Suprapubic skin (tissue), 4 donors: ENCODE data around the gene PCNX2. TPM values are rescaled to one million over a fixed set of nuclear protein-coding genes. Genes with fewer than 3 reads are reported as not detected.
"Not testable (repeated sequence)": the region's sequence is repeated elsewhere in the genome, so short reads cannot be mapped to it uniquely, and the experiment has no call there.

Experiments
- DNase-seq, 2 donors: peaks; one replicate each; pipeline ENCODE4 v3.0.0-alpha.2; 2019; ENCODE audit warnings: low spot score in 2 of 2
- H3K27ac ChIP-seq: fragments of 200-600 bp; sonication (generic); one replicate; pipeline ENCODE4 v1.5.1; 2019
- H3K27me3 ChIP-seq: fragments of 200-600 bp; sonication (generic); one replicate; pipeline ENCODE4 v1.5.1; 2019
- H3K36me3 ChIP-seq: fragments of 200-600 bp; sonication (generic); one replicate; pipeline ENCODE4 v1.5.1; 2019
- H3K4me1 ChIP-seq: fragments of 200-600 bp; sonication (generic); one replicate; pipeline ENCODE4 v1.5.1; 2019
- H3K4me3 ChIP-seq: fragments of 200-600 bp; sonication (generic); one replicate; pipeline ENCODE4 v1.5.1; 2019; ENCODE audit warnings: mild to moderate bottlenecking
- H3K9me3 ChIP-seq: fragments of 200-600 bp; sonication (generic); one replicate; pipeline ENCODE4 v1.5.1; 2019
- CTCF ChIP-seq, 2 donors: fragments of 200-600 bp in 1 of 2; fragments of 450-650 bp in 1 of 2; sonication (generic) in 1 of 2; IDR thresholded peaks; one replicate each; pipeline ENCODE4 v1.5.1; 2016 to 2019; ENCODE audit warnings: antibody characterized with exemption in 2 of 2, mild to moderate bottlenecking in 1 of 2, moderate library complexity in 1 of 2
- EP300 ChIP-seq: sonication (generic); formaldehyde crosslinking; IDR thresholded peaks from one replicate; pipeline ENCODE4 v1.6.1; 2017; ENCODE audit warnings: antibody characterized with exemption
- POLR2A ChIP-seq, 2 donors: fragments of 450-650 bp; IDR thresholded peaks; one replicate each; pipeline ENCODE4 v1.6.1; 2017; ENCODE audit warnings: antibody characterized with exemption in 2 of 2, mild to moderate bottlenecking in 2 of 2, moderate library complexity in 2 of 2
- POLR2AphosphoS5 ChIP-seq, 3 donors: sonication (generic); formaldehyde crosslinking; IDR thresholded peaks; one replicate each; pipeline ENCODE4 v1.6.1; 2017; ENCODE audit warnings: antibody characterized with exemption in 3 of 3
- WGBS: methylation state at CpG from one replicate; pipeline ENCODE4 v1.1.5; 2018; 5-methylcytosine and 5-hydroxymethylcytosine counted together
- total RNA-seq, 4 donors: library from RNA; depleted of rRNA; stranded (reverse); fragments of >200 nt; gene quantifications; one replicate each; pipeline ENCODE4 v1.1.0, GENCODE V29; 2016

The PCNX2 gene
- total RNA-seq, 4 donors from 2014 or later: 8.9 to 21.4 (median 14.3) TPM

GRCh38 chr1:233085566-233085965, 210.0 kb downstream of the PCNX2 start:
- peaks cover 3% of the 10 kb centered on the region for H3K4me1 ChIP-seq
- TF ChIP-seq POLR2A (IDR thresholded peaks at IDR 0.05): no peak
- no peak for TF ChIP-seq POLR2AphosphoS5 (IDR thresholded peaks at IDR 0.05)
- TF ChIP-seq CTCF (IDR thresholded peaks at IDR 0.05): no peak
- TF ChIP-seq EP300: no peak
- H3K27ac ChIP-seq: no peak overlapping the region
- H3K4me3 ChIP-seq: no peak overlapping the region
- no peaks in the 10 kb centered on the region for H3K36me3 ChIP-seq
- DNase-seq: no peak
- no peaks in the 10 kb centered on the region for H3K27me3 ChIP-seq
- no peaks in the 10 kb centered on the region for H3K9me3 ChIP-seq
- WGBS: 69% methylated on average over 3 of the region's 3 CpGs

GRCh38 chr1:233082778-233083550, 212.6 kb downstream of the PCNX2 start:
- no peaks in the 10 kb centered on the region for H3K27me3 ChIP-seq
- DNase-seq: no peak
- TF ChIP-seq EP300: no peak
- TF ChIP-seq POLR2A (IDR thresholded peaks at IDR 0.05): no peak
- TF ChIP-seq CTCF (IDR thresholded peaks at IDR 0.05): no peak
- H3K36me3 ChIP-seq: no peaks in the 10 kb centered on the region
- no peak overlapping the region for H3K27ac ChIP-seq
- no peak overlapping the region for H3K4me3 ChIP-seq
- no peaks in the 10 kb centered on the region for H3K9me3 ChIP-seq
- WGBS: 94% methylated on average over 12 of the region's 12 CpGs
- peaks cover 3% of the 10 kb centered on the region for H3K4me1 ChIP-seq

GRCh38 chr1:233081735-233082134, 213.8 kb downstream of the PCNX2 start:
- Histone ChIP-seq H3K4me3 (no peak overlapping the region), H3K27me3 (no peaks in the 10 kb centered on the region), H3K4me1 (peaks cover 3% of the 10 kb centered on the region), H3K9me3 (no peaks in the 10 kb centered on the region), H3K27ac (no peak overlapping the region), H3K36me3 (no peaks in the 10 kb centered on the region)
- WGBS: 61% methylated on average over 2 of the region's 2 CpGs
- TF ChIP-seq POLR2AphosphoS5 (IDR thresholded peaks at IDR 0.05) (no peak), EP300 (no peak), CTCF (IDR thresholded peaks at IDR 0.05) (no peak), POLR2A (IDR thresholded peaks at IDR 0.05) (no peak)
- DNase-seq: no peak

GRCh38 chr1:233080827-233081226, 214.7 kb downstream of the PCNX2 start:
- H3K4me1 ChIP-seq, H3K36me3 ChIP-seq, H3K9me3 ChIP-seq, H3K4me3 ChIP-seq, DNase-seq, H3K27ac ChIP-seq, H3K27me3 ChIP-seq: not testable (repeated sequence)
- WGBS: 89% methylated on average over 4 of the region's 4 CpGs

- 96% methylated on average over 3 of the region's 3 CpGs for WGBS
These were observed 215.2 kb downstream of the PCNX2 start for GRCh38 chr1:233080286-233080685.

More at GRCh38 chr1:233080286-233080685, 215.2 kb downstream of the PCNX2 start:
- H3K36me3 ChIP-seq: no peaks in the 10 kb centered on the region
- no peak for TF ChIP-seq CTCF (IDR thresholded peaks at IDR 0.05)
- TF ChIP-seq EP300: no peak
- no peak for TF ChIP-seq POLR2A (IDR thresholded peaks at IDR 0.05)
- no peak for TF ChIP-seq POLR2AphosphoS5 (IDR thresholded peaks at IDR 0.05)
- no peak overlapping the region for H3K27ac ChIP-seq
- H3K9me3 ChIP-seq: no peaks in the 10 kb centered on the region
- H3K4me1 ChIP-seq: peaks cover 3% of the 10 kb centered on the region
- H3K27me3 ChIP-seq: no peaks in the 10 kb centered on the region
- no peak overlapping the region for H3K4me3 ChIP-seq
- no peak for DNase-seq
